H9 (cell line): ENCODE measurements around the gene AKR1E2. TPM values are rescaled to one million over a fixed set of nuclear protein-coding genes. Genes with fewer than 3 reads are reported as not detected.

Source experiments
- DNase-seq: peaks from one replicate; pipeline ENCODE4 v3.0.0-alpha.2; 2017
- H2AFZ ChIP-seq: one replicate; pipeline ENCODE4 v1.6.1; 2013; ENCODE audit warnings: mild to moderate bottlenecking, low read length, control low read depth, moderate library complexity
- H2AK5ac ChIP-seq: 2 replicates; pipeline ENCODE4 v1.6.1; 2013; ENCODE audit warnings: low read length, control low read depth, mixed read lengths; ENCODE audit not compliant: insufficient read length
- H2BK120ac ChIP-seq: one replicate; pipeline ENCODE4 v1.6.1; 2013; ENCODE audit warnings: low read depth, mild to moderate bottlenecking, low read length, control low read depth, inconsistent platforms; ENCODE audit not compliant: poor library complexity, severe bottlenecking
- H2BK12ac ChIP-seq: 2 replicates; pipeline ENCODE4 v1.6.1; 2013; ENCODE audit warnings: low read length, control low read depth, mixed read lengths, low read depth; ENCODE audit not compliant: insufficient read length
- H2BK15ac ChIP-seq: 2 replicates; pipeline ENCODE4 v1.6.1; 2013; ENCODE audit warnings: low read depth, low read length, control low read depth
- H2BK20ac ChIP-seq: one replicate; pipeline ENCODE4 v1.6.1; 2013; ENCODE audit warnings: low read depth, mild to moderate bottlenecking, low read length, control low read depth, inconsistent platforms; ENCODE audit not compliant: poor library complexity, severe bottlenecking
- H2BK5ac ChIP-seq: 2 replicates; pipeline ENCODE4 v1.6.1; 2013; ENCODE audit warnings: low read length, control low read depth, mixed read lengths; ENCODE audit not compliant: insufficient read length
- H3K14ac ChIP-seq: 2 replicates; pipeline ENCODE4 v1.6.1; 2013; ENCODE audit warnings: low read length, control low read depth; ENCODE audit not compliant: insufficient read depth
- H3K18ac ChIP-seq: 2 replicates; pipeline ENCODE4 v1.6.1; 2013; ENCODE audit warnings: low read depth, mild to moderate bottlenecking, mixed read lengths, low read length, control low read depth; ENCODE audit not compliant: insufficient read length
- H3K23ac ChIP-seq: 2 replicates; pipeline ENCODE4 v1.6.1; 2013; ENCODE audit warnings: low read length, control low read depth, mixed read lengths, low read depth; ENCODE audit not compliant: insufficient read length
- H3K23me2 ChIP-seq: 2 replicates; pipeline ENCODE4 v1.6.1; 2013; ENCODE audit warnings: low read depth, mild to moderate bottlenecking, mixed read lengths, low read length, control low read depth; ENCODE audit not compliant: insufficient read length, poor library complexity, severe bottlenecking
- H3K27ac ChIP-seq: 2 replicates; pipeline ENCODE4 v1.5.1; 2013; ENCODE audit warnings: low read length, control low read depth, mixed read lengths, low read depth; ENCODE audit not compliant: insufficient read length
- H3K27me3 ChIP-seq: 2 replicates; pipeline ENCODE4 v1.6.1; 2013; ENCODE audit warnings: low read length, control low read depth, inconsistent platforms; ENCODE audit not compliant: insufficient read depth
- H3K4ac ChIP-seq: 2 replicates; pipeline ENCODE4 v1.6.1; 2013; ENCODE audit warnings: low read depth, mild to moderate bottlenecking, control low read depth, inconsistent platforms, low read length, moderate library complexity
- H3K4me1 ChIP-seq: 2 replicates; pipeline ENCODE4 v1.6.1; 2013; ENCODE audit warnings: low read length, control low read depth, inconsistent platforms; ENCODE audit not compliant: insufficient read depth
- H3K4me2 ChIP-seq: 2 replicates; pipeline ENCODE4 v1.6.1; 2013; ENCODE audit warnings: low read length, control low read depth, mixed read lengths; ENCODE audit not compliant: insufficient read length, insufficient read depth
- H3K56ac ChIP-seq: 2 replicates; pipeline ENCODE4 v1.6.1; 2013; ENCODE audit warnings: low read depth, mild to moderate bottlenecking, mixed read lengths, low read length, control low read depth; ENCODE audit not compliant: insufficient read length
- H3K79me1 ChIP-seq: 2 replicates; pipeline ENCODE4 v1.6.1; 2013; ENCODE audit warnings: low read depth, mild to moderate bottlenecking, moderate library complexity, low read length, control low read depth, inconsistent platforms; ENCODE audit not compliant: insufficient read depth, poor library complexity, severe bottlenecking
- H3K79me2 ChIP-seq: 2 replicates; pipeline ENCODE4 v1.6.1; 2013; ENCODE audit warnings: low read length, control low read depth, inconsistent platforms; ENCODE audit not compliant: insufficient read depth
- H3K9ac ChIP-seq: 2 replicates; pipeline ENCODE4 v1.6.1; 2013; ENCODE audit warnings: low read length, control low read depth, mixed read lengths; ENCODE audit not compliant: insufficient read length; ENCODE audit errors: extremely low read depth
- H3K9me3 ChIP-seq: one replicate; pipeline ENCODE4 v1.6.1; 2013; ENCODE audit warnings: low read depth, low read length, inconsistent platforms; ENCODE audit not compliant: control insufficient read depth
- H3T11ph ChIP-seq: one replicate; pipeline ENCODE4 v1.6.1; 2013; ENCODE audit warnings: mild to moderate bottlenecking, low read length, control low read depth, inconsistent platforms
- H4K20me1 ChIP-seq: one replicate; pipeline ENCODE4 v1.6.1; 2013; ENCODE audit not compliant: control insufficient read depth, insufficient read length, insufficient read depth
- H4K5ac ChIP-seq: 2 replicates; pipeline ENCODE4 v1.6.1; 2013; ENCODE audit warnings: low read depth, mild to moderate bottlenecking, mixed read lengths, low read length, control low read depth; ENCODE audit not compliant: insufficient read length
- H4K8ac ChIP-seq: replicated peaks from 2 replicates; pipeline ENCODE4 v1.6.1; 2013; ENCODE audit warnings: low read length, control low read depth, mixed read lengths, low read depth; ENCODE audit not compliant: insufficient read length
- H4K91ac ChIP-seq: 2 replicates; pipeline ENCODE4 v1.6.1; 2013; ENCODE audit warnings: low read depth, mild to moderate bottlenecking, moderate library complexity, mixed read lengths, low read length, control low read depth; ENCODE audit not compliant: insufficient read length
- H3K27ac Mint-ChIP-seq, 3 experiments: 2 replicates in 2 of 3; 3 replicates in 1 of 3; pipeline ENCODE4 v1.8.0; 2020 to 2021; ENCODE audit warnings: mixed read lengths in 3 of 3, mild to moderate bottlenecking in 1 of 3, moderate library complexity in 1 of 3
- H3K27me3 Mint-ChIP-seq: 2 replicates; pipeline ENCODE4 v1.8.0; 2021; ENCODE audit warnings: low read depth, mild to moderate bottlenecking, moderate library complexity, mixed read lengths
- H3K36me3 Mint-ChIP-seq, 3 experiments: 2 replicates in 2 of 3; 3 replicates in 1 of 3; pipeline ENCODE4 v1.8.0; 2020 to 2021; ENCODE audit warnings: low read depth in 3 of 3, mixed read lengths in 3 of 3; ENCODE audit not compliant: insufficient read depth in 1 of 3
- H3K4me1 Mint-ChIP-seq, 2 experiments: 2 replicates each; pipeline ENCODE4 v1.8.0; 2020; ENCODE audit warnings: mixed read lengths in 2 of 2
- H3K4me3 Mint-ChIP-seq, 2 experiments: 2 replicates in 1 of 2; 3 replicates in 1 of 2; pipeline ENCODE4 v1.8.0; 2020 to 2021; ENCODE audit warnings: mild to moderate bottlenecking in 2 of 2, mixed read lengths in 2 of 2, moderate library complexity in 1 of 2
- H3K9me3 Mint-ChIP-seq, 2 experiments: 2 replicates in 1 of 2; 3 replicates in 1 of 2; pipeline ENCODE4 v1.8.0; 2020; ENCODE audit warnings: mild to moderate bottlenecking in 2 of 2, mixed read lengths in 2 of 2, moderate library complexity in 1 of 2
- whole genome bisulfite sequencing: extraction: QIAGEN DNeasy Blood & Tissue Kit; methylation state at CpG from one replicate; pipeline ENCODE4 v1.1.7; 2013; ENCODE audit warnings: missing lambda C conversion rate, low lambda C conversion rate, mixed read lengths; ENCODE audit not compliant: insufficient read length; ENCODE audit errors: extremely low coverage; 5-methylcytosine and 5-hydroxymethylcytosine counted together
- total RNA-seq: library from RNA; stranded (reverse); gene quantifications from 2 replicates; pipeline ENCODE4 v1.2.1, GENCODE V29; 2021
- TF ChIP-seq, protein P1 (sequence below): fragments of 200-600 bp; sonication (generic); conservative IDR thresholded peaks from 3 replicates; pipeline ENCODE4 v1.8.0; 2021; ENCODE audit warnings: antibody characterized with exemption, mild to moderate bottlenecking

AKR1E2 gene
- total RNA-seq, 1 experiment from 2014 or later: 2.2 TPM

DNA sequence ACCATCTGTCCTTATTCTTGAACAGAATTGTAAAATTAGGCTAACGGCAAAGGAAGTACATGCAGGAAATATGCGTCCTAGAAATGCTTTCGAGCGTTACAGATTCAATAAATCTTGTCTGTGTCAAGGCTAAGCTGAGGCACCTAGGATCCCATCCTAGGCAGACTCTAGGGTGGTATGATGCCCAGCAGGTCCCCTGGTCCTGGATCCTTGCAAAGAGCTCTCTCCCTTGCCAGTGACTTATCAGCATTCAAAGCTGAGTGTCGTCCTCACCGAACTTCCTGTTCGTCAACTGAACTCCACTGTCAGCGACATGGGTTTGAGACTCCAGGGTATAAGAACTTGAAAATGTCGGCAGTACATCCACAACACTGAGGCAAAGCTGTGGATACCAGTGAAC, 61.5 kb downstream of the AKR1E2 start:
- Histone ChIP-seq H3K56ac (no peak overlapping the region), H4K5ac (no peak overlapping the region), H3K14ac (no peak overlapping the region), H2AK5ac (no peak overlapping the region), H3K79me1 (no peaks in the 10 kb centered on the region), H3K27ac (no peak overlapping the region), H4K91ac (no peak overlapping the region), H3K18ac (no peak overlapping the region), H3T11ph (no peak overlapping the region), H3K9me3 (no peaks in the 10 kb centered on the region), H2BK5ac (no peak overlapping the region), H3K4me1 (no peaks in the 10 kb centered on the region), H4K20me1 (no peaks in the 10 kb centered on the region), H4K8ac (no peak overlapping the region), H3K4ac (no peak overlapping the region), H3K4me2 (no peak overlapping the region), H2BK15ac (no peak overlapping the region), H3K79me2 (no peaks in the 10 kb centered on the region), H2BK12ac (no peak overlapping the region), H2BK120ac (no peak overlapping the region), H3K23ac (no peak overlapping the region), H3K27me3 (no peaks in the 10 kb centered on the region), H3K23me2 (no peaks in the 10 kb centered on the region), H2BK20ac (no peak overlapping the region), H2AFZ (no peak overlapping the region), H3K9ac (no peak overlapping the region)
- H3K27ac Mint-ChIP-seq: peak overlapping the region in 1 of 3 experiments; percentile 19; a peak in 1 of 7 replicates
- TF ChIP-seq, protein P1, sequence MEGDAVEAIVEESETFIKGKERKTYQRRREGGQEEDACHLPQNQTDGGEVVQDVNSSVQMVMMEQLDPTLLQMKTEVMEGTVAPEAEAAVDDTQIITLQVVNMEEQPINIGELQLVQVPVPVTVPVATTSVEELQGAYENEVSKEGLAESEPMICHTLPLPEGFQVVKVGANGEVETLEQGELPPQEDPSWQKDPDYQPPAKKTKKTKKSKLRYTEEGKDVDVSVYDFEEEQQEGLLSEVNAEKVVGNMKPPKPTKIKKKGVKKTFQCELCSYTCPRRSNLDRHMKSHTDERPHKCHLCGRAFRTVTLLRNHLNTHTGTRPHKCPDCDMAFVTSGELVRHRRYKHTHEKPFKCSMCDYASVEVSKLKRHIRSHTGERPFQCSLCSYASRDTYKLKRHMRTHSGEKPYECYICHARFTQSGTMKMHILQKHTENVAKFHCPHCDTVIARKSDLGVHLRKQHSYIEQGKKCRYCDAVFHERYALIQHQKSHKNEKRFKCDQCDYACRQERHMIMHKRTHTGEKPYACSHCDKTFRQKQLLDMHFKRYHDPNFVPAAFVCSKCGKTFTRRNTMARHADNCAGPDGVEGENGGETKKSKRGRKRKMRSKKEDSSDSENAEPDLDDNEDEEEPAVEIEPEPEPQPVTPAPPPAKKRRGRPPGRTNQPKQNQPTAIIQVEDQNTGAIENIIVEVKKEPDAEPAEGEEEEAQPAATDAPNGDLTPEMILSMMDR: no peak
- no peaks in the 10 kb centered on the region for H3K4me1 Mint-ChIP-seq
- DNase-seq: no peak
- H3K4me3 Mint-ChIP-seq: no peak overlapping the region
- WGBS: no CpG with 5 or more reads among the region's 9 CpGs
- peaks cover 4% of the 10 kb centered on the region; the same call in 1 of the 2 replicates for H3K27me3 Mint-ChIP-seq
- H3K36me3 Mint-ChIP-seq: peaks cover 0 to 3% (median 0%) of the 10 kb centered on the region in 3 experiments; a peak in 4 of 7 replicates
- H3K9me3 Mint-ChIP-seq: peaks cover 6 to 52% of the 10 kb centered on the region in 2 experiments; a peak in 3 of 5 replicates
